ENCODE measurements around the gene CAMTA1.
"Not testable (repeated sequence)": the region's sequence is repeated elsewhere in the genome, so short reads cannot be mapped to it uniquely, and the experiment has no call there.

CAMTA1 gene

DNA sequence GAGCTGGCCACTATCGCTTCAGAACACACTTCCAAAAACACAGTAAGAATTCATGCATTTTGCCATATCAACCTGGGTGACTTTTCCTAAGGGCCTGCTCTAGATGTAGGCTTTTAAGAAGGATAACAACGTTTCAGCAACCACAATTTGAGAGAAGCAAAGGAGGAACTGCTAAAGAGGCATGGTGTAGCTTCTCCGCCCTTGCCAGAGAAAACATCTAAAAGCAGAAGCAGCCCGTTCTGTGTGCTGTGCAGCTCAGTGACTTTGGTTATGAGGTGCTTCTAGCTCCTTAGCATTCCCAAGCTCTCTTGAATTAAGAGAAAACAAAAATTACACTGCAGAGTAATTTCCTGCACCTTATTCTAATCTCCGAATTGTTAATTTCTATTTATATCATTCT, 1001.5 kb downstream of the CAMTA1 start:
- no peak for DNase-seq

DNA sequence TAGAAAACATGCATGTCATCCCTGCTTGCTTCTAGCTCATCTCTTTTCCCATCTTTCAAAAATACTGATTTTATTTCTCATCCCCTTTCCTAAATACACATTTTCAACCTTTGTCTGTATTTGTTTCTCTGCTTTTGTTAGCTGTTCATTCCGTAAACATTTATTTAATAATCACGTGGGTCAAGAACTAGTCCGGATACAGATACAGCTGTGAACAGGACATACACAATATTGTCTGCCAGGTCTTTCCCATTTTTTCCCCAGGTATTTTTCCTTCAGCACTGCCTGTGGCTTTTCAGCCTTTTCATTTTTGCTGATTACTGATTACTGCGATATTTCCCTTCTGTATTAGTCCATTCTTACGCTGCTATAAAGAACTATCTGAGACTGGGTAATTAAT, 1004.6 kb downstream of the CAMTA1 start:
- DNase-seq: no peak

DNA sequence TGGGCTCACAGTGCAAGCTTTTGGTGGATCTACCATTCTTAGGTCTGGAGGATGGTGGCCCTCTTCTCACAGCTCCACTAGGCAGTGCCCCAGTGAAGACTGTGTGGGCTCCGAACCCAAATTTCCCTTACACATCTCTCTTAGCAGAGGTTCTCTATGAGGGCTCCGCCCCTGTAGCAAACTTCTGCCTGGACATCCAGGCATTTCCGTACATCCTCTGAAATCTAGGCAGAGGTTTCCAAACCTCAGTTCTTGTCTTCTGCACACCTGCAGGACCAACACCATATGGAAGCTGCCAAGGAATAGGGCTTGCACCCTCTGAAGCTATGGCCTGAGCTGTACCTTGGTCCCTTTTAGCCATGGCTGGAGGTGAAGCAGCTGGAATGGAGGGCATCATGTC, 1005.8 kb downstream of the CAMTA1 start:
- not testable (repeated sequence) for DNase-seq

GRCh38 chr1:7795406-7795805, 1010.2 kb downstream of the CAMTA1 start:
- no peak for DNase-seq

DNA sequence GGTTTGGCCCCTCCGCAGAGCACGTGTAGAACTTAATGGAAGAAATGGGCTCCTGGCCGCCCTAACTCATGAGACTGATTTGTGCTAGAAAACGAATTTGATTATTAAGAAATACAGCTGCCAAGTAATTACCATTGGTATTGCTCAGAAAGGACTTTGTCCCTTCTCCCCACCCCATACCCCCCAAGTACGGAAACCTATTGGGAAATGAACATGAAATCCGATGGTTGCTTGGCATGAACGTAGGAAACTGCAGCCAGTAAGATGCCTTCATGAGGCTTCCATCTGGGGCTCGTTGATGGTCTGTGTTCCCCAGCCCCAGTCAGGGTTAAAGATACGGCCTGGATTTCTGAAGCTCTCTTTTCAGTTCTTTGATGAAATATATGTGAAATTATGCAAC, 1020.2 kb downstream of the CAMTA1 start:
- DNase-seq: no peak

DNA sequence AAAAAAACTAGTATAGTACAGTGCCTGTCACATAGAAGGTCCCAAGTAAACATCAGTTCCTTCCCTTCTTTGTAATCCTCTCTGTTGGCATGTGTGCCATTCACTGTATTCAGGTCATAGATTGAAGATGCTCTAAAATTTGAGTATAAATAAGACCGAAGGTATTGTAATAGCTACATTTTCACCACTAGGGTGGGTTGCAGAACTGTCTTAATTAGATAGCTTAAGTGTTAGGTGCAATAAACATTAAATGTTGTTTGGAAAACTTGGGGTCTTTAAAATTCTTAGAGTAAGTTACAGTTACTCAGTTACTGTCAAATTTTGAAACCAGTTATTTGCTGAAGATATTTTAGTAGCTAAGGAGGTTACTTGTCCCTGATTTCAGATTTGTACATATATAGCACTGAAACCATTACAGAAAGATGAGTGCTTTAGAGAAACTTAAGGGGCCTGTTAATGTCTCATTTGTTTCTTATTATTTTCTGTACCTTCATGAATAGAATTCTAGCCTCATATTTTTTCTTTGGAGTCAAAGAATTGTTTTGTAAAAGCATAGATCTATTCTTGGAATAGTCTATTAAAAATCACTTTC, 1023.1 kb downstream of the CAMTA1 start:
- no peak for DNase-seq

GRCh38 chr1:7809742-7810141, 1024.5 kb downstream of the CAMTA1 start:
- DNase-seq: no peak

GRCh38 chr1:7810395-7810794, 1025.1 kb downstream of the CAMTA1 start:
- DNase-seq: peak; percentile 62

DNA sequence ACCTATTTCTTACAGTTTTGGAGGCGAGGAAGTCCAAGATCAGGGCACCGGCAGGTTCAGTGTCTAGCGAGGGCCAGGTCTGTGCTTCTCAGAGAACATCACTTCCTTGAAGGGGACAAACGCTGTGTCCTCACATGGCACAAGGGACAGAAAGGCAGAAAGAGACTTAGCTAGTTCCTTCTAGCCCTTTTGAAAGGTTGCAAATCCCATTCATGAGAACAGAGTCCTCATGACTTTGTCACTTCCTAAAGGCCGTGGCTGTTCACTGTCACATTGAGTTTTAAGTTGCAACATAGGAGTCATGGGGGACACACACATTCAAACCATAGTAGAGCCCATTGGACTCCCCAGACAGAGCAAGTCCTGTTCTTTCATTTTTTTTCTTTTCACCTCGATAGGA, 1026.2 kb downstream of the CAMTA1 start:
- no peak for DNase-seq

- DNase-seq: no peak
Observed at GRCh38 chr1:7813677-7814373, 1028.6 kb downstream of the CAMTA1 start.
